Measurements from ENCODE around the gene APLP2.
A peak's percentile ranks its signal among the peaks of the same experiment; 100 is the strongest.
"Not testable (repeated sequence)": the region's sequence is repeated elsewhere in the genome, so short reads cannot be mapped to it uniquely, and the experiment has no call there.

APLP2 gene

GRCh38 chr11:130092661-130093060, 23.0 kb downstream of the APLP2 start:
- no peak for DNase-seq

GRCh38 chr11:130094614-130095013, 24.9 kb downstream of the APLP2 start:
- no peak for DNase-seq

GRCh38 chr11:130095326-130095725, 25.6 kb downstream of the APLP2 start:
- no peak for DNase-seq

- DNase-seq = no peak
Observed at GRCh38 chr11:130096042-130096441, 26.3 kb downstream of the APLP2 start.

- DNase-seq = no peak
Observed at GRCh38 chr11:130096823-130097222, 27.1 kb downstream of the APLP2 start.

- no peak for DNase-seq
Observed at GRCh38 chr11:130097285-130097684, 27.6 kb downstream of the APLP2 start.

GRCh38 chr11:130099356-130099755, 29.7 kb downstream of the APLP2 start:
- DNase-seq = no peak

- DNase-seq = no peak
Observed at GRCh38 chr11:130100381-130101095, 30.8 kb downstream of the APLP2 start.

- no peak for DNase-seq
Observed at GRCh38 chr11:130101661-130102060, 32.0 kb downstream of the APLP2 start.

- no peak for DNase-seq
Observed at GRCh38 chr11:130102301-130103249, 32.9 kb downstream of the APLP2 start.

- DNase-seq = no peak
Observed at GRCh38 chr11:130103296-130103814, 33.7 kb downstream of the APLP2 start.

- no peak for DNase-seq
Observed at GRCh38 chr11:130106381-130106780, 36.7 kb downstream of the APLP2 start.

GRCh38 chr11:130108671-130109070, 39.0 kb downstream of the APLP2 start:
- not testable (repeated sequence) for DNase-seq

GRCh38 chr11:130109386-130109785, 39.7 kb downstream of the APLP2 start:
- no peak for DNase-seq

- DNase-seq = no peak
Observed at GRCh38 chr11:130110339-130111108, 40.8 kb downstream of the APLP2 start.

- DNase-seq = no peak
Observed at GRCh38 chr11:130112071-130112830, 42.6 kb downstream of the APLP2 start.

- DNase-seq = no peak
Observed at GRCh38 chr11:130114281-130114680, 44.6 kb downstream of the APLP2 start.

GRCh38 chr11:130114726-130115125, 45.0 kb downstream of the APLP2 start:
- DNase-seq = no peak

GRCh38 chr11:130115218-130115617, 45.5 kb downstream of the APLP2 start:
- DNase-seq = no peak

- no peak for DNase-seq
Observed at GRCh38 chr11:130118165-130118564, 48.5 kb downstream of the APLP2 start.

GRCh38 chr11:130118636-130119387, 49.1 kb downstream of the APLP2 start:
- DNase-seq = peak; percentile 53

Measured in NK-92 treated with Interleukin-12 subunit alpha and Interleukin-12 subunit beta, amount 100 ng/mL, for 24 hours (cell line).